DMS53 treated with DMSO at 0.1 percent for 48 hours (cell line): Measurements from ENCODE around the gene STPG4.

Source experiments
- DNase-seq: peaks from one replicate; lab custom pipeline; 2025; ENCODE audit not compliant: unreplicated experiment; lab: John Stamatoyannopoulos, UW

Gene STPG4

GRCh38 chr2:47037678-47038077, 117.4 kb downstream of the STPG4 start:
- DNase-seq: no peak
